ENCODE measurements around the gene TBC1D16. TPM values are rescaled to one million over a fixed set of nuclear protein-coding genes. Genes with fewer than 3 reads are reported as not detected.

Gene TBC1D16
- total RNA-seq, 1 donor from 2014 or later = 29.1 TPM

DNA sequence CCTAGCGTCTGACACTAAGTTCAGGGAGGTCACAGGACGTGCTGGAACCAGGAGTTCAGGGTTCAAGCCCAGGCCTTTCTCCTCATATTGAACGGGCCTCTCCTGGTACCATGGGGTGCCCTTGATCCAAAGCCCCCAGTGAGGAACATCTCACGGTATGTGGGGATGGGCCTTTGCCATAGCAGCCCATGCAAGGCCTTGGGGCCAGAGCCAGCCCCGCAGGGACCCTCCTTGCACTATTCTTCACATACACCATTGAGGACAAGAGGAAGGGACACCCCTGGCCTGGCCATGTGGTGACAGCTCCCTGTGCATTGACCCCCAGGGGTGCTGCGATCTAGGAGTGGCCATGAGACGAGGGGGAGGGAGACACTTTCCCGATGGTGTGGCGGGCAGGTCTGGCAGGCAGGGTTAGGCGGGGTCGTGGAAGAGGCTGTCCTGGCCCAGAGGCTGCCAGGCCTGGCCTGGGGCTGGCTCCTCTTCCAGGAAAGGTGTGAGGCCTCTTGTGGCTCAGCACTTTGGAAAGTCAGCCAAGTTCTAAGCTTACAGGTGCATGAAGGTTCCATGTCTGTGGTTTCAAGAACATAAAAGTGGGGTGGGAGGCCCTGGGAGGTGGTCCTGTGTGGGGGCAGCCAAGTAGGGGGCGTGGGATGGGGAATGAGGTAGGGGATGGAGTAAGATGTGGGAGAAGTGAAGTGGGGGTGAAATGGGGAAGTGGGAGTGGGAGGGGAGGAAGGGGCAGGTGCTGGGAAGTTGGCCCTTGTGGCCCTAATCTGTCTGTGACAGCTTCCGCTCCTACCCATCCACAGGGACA lies 107.8 kb downstream of the TBC1D16 start:
- DNase-seq (ENCODE audit: low read depth in 2 of 2) = no peak

DNA sequence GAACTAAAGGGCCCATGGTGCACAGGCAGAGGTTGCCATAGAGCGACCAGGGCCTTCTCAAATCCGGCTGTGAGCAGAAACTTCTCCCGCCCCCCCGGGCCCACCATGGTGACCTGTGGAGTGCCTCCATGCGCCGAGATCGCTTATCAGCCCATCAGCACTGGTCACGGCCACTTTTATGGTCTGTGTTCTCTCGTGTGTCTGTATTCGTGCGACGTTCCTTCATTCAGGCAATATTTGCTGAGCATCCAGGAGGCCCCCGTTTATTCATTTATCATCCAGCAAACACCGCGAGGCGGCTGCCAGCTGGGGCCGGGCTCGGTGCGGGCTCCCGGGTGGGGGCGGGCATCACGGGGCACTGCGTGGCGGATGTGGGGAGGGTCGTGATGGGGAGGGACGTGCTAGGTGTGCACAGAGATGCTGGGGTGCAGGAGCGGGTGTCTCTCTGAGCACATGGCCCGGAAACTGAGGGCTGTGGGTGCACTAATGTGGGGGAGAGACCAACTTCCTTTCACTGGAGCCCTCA lies 108.5 kb downstream of the TBC1D16 start:
- DNase-seq (ENCODE audit: low read depth in 2 of 2) = no peak

DNA sequence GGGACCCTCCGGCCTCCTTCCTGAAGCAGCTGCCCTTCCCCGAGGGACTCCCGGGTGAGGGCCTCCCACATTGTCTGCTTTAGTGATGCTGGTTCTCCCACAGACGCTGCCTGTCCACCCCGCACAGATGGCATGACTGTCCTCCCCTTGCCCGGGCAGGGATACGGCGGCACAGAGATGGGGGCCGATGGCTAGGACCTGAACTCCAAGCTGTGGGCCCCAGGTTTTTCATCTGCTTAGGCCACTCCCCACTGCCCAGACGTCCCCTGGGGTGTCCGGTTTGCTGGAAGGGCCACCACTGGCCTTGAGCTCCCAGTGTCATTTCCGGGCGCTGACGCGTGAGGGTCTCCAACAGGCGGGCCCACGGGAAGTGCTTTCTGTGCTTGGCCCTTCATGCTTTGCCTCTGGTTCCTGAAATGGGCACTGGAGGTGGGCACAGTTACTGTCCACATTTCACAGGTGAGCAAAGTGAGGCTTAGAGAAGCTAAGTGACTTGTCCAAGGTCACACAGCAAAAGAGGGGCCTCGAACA lies 109.0 kb downstream of the TBC1D16 start:
- DNase-seq (ENCODE audit: low read depth in 2 of 2) = no peak

DNA sequence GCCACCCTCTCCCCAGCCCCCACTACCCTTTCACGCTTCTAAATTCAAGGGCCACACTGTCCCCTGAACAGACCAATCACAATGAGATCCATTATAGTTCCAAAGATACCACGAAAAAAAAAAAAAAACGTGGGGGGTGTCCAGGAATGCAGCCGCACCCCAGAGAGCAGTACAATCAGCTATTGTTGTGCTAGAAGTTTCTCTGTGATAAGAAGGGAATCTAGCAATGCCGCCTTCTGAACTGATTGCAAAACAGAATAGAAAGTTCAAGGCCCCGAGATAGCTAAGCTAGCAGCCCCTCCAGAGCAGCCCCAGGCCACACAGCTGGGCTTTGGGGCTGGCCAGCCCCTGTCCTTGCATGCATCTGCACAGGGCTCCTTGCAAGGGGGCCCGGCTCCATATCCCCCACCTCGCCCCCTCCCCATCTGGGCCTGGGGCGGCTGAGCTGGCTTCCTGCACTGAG lies 109.5 kb downstream of the TBC1D16 start:
- no peak for DNase-seq (ENCODE audit: low read depth in 2 of 2)

DNA sequence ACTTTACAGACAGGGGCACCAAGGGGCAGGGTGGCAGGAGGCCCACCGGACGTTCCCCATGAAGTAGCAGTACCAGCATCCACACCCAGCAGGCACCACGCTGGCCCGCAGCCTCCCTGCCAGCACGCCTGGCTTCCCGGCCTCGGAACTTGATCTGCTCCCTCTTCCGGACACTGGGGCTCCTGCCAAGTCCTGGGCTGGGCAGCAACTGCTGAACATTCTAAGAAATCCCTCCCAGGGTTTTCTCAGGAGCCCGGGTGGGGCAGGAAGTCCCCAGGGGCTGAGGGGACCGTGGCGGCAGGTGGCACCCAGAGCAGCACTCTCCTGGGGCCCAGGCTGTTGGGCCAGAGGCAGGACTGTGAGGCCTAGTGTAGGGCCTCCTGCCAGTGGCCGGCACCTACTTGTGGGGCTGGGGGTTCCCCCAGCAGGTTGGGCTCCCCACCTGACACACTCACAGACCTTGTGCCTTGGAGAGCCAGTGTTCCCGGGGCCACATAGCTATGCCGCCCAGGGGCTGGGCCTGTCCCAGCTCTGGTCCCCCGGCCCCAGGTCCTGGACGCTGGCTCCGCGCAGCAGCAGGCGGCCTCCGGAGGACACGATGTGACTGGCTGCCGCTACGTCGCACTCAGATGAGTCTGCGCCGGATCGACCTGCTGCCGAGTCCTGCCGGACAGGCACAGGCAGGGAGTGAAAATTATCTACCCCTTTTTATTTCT lies 110.3 kb downstream of the TBC1D16 start:
- DNase-seq (ENCODE audit: low read depth in 2 of 2) = no peak

DNA sequence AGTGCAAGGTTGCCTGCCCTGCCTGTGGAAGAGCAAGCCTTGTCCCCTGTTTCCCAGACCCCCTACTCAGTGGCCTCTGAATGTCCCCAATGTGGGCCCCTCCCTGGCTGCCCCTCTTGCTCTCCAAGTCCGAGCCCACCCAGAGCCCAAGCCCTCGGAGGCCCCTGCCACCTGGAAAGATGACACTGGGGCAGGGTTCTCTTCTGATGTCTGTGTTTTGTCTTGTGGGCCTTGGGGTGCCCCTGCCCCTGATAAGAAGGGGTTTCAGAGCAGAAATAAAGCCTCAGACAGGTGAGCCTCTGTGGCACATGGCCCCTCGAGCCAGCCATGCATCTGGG lies 111.1 kb downstream of the TBC1D16 start:
- no peak for DNase-seq (ENCODE audit: low read depth in 2 of 2)

DNA sequence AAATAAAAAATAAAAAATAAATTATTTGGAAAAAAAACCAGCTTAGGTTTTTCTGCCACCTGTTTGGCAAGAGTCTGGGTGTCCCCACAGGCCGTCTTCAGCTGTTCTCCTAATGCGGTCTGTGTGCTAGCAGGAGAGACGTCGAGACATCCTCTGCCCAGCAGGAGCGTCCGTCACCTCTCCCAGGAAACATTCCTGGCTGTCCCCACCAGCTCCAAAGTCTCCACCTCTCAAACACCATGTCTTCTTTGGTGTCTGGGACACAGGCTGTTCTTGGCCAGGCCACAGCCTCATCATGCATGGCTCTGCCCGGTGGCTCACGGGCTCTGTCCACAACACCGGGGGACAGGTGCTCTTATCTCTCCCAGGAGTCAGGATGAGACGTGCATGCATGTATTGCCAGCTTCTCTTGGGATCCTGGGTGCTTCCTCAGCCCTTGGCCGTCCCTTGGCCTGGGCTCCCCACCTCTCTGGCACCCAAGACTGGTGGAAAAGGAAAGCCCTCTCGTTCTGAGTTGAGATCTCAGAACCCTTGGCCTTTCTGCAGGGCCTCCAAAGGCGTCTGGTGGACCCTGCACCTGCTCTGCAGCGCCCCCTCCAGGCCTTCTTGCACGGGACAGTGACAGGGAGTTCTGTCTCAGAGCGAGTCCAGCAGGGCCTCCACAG lies 111.6 kb downstream of the TBC1D16 start:
- peak in 1 of 2 donors; percentile 47 for DNase-seq (ENCODE audit: low read depth in 2 of 2)

DNA sequence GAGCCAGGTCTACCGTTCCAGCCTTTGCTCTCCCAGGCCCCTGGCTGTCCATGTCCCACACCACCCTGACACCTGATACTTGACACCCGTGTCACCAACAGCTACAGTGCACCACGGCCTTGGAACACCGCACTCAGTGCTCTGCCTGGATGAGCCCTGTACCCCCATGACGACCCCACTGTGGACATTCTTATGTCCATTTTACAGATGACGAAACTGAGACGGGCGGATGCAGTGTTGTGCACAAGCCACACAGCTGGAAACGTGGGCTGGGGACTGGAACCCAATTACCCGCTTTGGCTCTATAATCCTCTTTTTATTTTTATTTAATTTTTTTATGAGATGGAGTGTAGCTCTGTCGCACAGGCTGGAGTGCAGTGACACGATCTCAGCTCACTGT lies 112.9 kb downstream of the TBC1D16 start:
- no peak for DNase-seq (ENCODE audit: low read depth in 2 of 2)

DNA sequence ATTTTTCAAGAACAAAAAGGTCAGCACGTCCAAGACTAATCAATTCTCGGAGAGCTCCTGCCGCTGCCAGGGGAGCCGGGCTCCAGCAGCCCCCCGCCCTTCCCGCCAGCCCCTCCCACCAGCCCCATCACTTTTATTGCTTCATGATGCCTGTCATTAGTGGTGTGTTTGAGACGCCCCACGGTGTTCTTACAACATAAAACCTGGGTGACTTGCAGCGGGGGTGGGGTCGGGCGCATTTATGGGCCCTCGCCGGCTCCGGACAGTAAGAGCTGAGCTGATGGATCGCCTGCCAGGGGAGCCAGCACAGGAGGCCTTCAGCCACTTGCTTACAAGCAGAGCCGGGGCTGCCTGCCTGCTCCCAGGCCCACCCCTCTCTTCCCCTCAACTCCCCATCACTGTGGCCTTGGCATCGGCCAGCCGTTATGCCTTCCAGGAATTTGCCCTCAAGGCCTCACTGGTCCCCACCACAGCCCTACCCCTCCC lies 113.5 kb downstream of the TBC1D16 start:
- DNase-seq (ENCODE audit: low read depth in 2 of 2) = no peak

DNA sequence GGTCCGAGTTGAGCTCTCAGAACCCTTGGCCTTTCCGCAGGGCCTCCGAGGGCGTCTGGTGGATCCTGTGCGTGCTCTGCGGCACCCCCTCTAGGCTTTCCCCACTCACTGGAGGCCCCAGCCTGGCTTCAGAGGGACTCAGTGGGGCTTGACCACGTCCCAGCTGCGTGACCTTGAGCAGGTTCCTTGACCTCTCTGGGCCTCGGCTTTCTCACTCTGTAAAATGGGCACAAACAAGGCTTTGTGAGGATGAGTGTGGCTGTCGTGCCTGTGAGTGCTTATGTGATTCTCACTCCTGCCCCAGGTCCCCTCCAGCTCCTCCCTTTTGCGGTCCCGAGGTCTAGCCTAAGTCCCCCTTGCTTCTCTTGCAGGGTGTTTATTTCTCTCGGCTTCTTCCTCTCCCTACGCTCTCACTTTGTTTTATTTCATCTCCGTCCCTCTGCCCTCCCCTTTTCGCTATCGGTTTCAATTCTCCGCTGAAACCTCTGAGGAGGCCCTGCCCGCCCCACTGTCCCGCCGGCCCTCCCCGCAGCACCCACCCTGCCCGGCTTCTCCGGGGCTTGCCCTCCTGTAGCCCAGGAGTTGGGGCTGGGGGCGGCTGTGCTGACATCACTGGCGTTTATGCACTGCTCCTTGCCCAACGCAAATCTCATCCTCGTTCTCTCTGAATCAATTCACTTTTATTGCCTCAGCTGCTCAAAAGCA lies 114.1 kb downstream of the TBC1D16 start:
- no peak for DNase-seq (ENCODE audit: low read depth in 2 of 2)

DNA sequence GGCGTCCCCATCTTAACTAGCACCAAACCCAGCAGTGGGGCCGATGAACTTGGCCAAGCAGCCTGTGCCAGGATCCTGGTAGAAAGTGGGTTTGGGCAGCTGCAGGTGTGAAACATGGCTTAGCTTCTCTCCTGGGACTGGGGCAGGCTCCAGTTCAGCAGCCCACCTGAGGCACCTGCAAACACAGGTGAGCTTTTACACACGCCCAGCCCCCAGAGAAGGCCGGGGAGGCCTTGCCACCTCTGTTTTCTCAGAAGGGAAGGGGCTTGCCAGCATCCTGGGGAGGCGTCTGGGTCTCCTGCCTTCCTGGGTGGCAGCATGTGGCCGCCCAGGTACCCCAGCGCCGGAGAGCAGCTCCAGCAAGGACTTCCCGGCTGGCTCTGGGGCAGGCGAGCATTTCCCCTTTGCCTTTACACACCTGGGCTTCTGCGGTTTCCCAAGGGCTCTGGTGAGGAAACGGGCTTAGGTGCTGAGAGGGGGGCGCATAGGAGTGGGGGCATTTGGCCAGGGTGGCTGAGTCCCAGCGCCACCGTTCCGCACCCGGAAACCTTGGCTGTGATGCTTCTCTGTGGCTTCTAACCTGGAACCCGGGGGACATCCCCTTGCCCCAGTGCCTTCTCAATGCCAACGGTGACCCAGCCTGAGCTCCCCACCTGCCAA lies 114.8 kb downstream of the TBC1D16 start:
- DNase-seq (ENCODE audit: low read depth in 2 of 2) = no peak

DNA sequence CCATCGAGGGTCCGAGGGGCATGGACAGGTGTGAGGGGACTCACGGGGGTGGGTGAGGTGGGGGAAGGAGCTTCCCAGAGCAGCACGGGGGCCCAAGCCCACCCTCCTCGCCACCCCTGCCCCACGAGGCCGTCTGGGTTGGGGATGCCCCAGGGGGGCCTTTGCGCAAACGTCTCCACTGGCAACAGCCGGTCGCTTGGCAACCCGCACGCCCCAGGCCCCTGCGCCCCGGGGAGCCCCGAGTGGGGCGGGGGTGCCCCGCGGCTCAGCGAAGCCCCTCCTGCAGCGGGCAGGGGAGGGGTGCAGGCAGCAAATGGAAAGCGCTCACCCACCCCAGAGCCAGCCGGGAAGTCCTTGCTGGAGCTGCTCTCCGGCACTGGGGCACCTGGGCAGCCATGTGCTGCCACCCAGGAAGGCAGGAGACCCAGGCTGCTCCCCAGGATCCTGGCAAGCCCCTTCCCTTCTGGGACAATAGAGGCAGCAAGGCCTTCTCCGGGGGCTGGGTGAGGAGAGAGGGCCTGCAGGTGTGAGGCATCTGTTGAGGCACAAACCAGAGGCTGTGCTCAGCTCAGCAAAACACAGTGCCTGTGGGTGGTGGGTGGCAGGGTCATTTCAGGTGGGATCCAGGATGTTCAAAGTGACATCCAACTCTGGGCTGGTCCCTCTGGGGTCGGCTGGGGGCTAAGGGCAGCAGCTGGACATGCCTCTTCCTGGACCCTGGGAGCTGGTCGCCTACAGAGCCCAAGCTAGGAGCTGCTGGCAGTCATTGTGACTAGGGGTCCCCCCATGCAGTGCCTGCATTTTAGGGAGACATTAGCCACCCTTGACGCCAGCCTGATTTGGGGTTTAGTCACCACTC lies 115.6 kb downstream of the TBC1D16 start:
- no peak for DNase-seq (ENCODE audit: low read depth in 2 of 2)

DNA sequence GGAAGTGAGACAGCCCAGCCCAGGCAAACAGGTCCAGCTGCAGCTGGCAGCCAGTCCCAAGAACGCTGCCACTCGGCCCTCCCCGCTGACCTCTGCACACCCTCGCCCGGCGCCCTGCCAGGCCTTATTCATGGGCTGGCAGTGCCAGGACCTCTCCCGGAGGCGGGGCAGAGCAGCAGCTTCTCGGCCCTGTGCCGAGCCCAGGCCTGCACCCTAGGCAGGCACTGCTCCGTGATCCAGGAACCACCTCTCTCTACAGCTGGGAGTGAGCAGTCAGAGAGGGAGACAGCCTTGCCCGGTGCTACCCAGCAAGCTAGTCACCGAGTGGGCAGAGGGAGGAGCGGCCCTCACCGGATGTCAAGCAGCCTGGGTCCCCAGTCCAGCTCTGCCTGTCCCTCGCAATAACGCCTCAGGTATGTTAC lies 116.5 kb downstream of the TBC1D16 start:
- peak in 1 of 2 donors; percentile 46 for DNase-seq (ENCODE audit: low read depth in 2 of 2)

DNA sequence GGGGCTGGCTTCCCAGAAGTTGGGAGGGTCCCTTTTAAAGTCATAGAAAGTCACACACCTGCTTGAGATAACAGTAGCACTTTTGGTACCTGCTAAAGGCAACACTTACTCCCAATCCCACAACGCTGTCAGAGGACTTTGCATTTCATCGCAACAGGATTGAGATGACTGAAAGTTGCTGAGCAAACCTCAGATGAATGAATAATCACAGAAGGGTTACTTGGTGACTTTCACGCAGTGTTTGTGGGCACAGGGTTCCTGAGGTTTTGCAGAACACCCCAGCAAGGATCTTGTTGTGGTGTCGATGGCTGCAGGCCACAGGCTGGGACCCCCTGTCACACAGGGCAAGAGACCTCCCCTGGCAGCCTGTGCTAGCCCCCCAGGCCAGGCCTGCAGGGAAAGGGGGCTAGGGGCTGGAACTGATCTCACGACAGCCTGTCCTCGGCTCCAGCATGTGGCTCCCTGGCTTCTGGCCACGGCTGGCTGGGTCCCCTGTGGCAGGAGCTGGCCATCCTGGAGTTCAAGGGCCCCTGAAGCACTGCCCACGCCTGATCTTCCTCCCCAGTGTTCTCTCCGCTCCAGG lies 117.0 kb downstream of the TBC1D16 start:
- DNase-seq (ENCODE audit: low read depth in 2 of 2) = no peak

DNA sequence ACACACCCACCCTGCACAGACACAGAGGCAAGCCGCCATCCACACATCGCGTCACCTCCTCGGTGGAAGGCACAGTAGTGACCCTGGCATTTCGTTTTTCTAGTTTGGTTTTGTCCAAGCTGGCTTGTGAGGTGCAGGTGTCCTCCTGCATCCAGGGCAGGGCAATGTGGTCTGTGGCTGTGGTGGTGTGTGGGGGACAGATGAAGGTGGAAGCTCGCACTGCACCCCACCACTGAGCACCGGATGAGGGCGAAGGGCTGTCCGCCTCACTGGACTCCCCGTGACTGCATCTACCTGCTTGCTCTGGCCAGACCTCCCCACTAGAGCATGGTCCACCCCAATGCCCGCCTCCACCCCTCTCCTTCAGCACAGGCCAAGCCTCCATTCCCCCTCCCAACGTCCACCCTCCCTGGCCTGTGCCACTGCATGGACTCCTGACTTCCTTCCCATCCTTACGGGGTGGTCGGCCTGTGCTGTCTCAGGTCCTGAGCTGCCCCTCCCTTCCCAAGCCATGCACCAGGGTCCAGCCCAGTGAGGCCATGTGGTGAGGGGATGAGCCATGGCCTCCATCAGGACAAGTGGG lies 117.7 kb downstream of the TBC1D16 start:
- no peak for DNase-seq (ENCODE audit: low read depth in 2 of 2)

DNA sequence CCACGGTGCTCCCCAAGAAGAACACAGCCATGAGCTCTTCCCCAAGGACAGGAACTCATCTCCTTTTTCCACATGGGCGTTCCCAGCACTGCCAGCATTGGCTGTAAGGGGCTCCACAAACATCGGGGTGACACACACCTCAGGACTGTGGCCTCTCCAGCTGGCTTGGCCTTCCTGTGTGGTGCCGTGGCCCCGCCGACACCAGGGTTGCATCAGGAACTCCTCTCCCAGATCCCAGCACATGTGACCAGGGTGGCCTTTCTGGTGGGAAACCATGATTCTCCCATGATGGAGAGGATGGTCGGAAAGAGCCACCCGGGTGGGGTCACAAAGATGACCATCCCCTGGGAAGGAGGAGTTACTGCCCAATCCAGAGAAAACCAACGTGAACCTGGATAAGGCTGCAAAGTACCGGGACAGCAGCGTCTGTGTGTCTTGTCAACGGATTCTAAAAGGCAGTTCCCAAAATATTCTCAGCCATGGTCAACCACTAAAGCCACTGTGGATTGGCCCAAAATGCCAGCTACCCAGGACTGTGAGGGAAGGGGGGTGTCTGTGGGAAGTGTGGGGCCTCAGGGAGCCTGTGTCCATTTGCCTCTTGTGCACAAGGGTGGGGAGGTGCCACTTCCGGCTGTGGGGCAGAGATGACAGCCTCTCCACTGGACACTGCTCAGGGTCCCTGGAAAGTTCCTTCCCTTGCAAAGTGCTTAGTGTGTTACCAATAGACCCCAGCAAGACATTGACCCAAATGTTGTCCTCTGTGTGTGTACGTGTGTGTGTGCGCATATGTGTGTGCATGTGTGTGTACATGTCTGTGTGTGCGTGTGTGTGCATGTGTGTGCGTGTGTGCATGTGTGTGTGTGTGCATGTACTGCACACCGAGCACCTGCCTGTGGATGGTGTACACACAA lies 118.4 kb downstream of the TBC1D16 start:
- DNase-seq (ENCODE audit: low read depth in 2 of 2) = no peak

DNA sequence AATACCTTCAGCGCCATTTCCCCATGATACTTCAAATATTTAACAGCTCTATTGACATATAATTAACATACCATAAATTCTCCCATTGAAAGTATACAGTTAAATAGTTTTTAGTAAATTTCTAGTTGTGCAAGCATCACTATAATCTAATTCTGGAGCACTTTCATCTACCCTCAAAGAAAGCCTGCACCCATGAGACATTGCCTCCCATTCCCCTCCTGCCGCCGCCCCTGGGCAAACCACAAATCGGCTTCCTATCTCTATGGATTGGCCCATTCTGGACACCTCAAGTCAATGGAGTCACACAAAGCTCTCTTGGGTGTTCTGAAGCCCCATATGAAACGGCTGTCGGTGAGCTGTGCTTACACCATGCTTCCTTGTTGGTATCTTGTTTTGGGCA lies 119.2 kb downstream of the TBC1D16 start:
- DNase-seq (ENCODE audit: low read depth in 2 of 2) = no peak

Data from dermis microvascular lymphatic vessel endothelial cell (primary cell).